Stimulated activated naive B cell treated with anti-CD40 and anti-IgM and Interleukin-4, amounts not matched to agents 10 μg/mL and 1 μg/mL and 100 μg/mL, for 72 hours (primary cell): Measurements from ENCODE around the gene THBS4.
"Not testable (repeated sequence)": the region's sequence is repeated elsewhere in the genome, so short reads cannot be mapped to it uniquely, and the experiment has no call there.

ENCODE experiments used
- ATAC-seq, 2 donors: fragments of 150-1000 bp; cut with Tn5 transposase; replicated peaks; 2 replicates each; pipeline ENCODE4 v1.10.0; 2021; ENCODE audit warnings: moderate library complexity in 1 of 2
- DNase-seq: peaks from one replicate; pipeline ENCODE4 v3.0.0; 2021
- H3K27ac Mint-ChIP-seq: one replicate; pipeline ENCODE4 v1.8.0; 2022; ENCODE audit warnings: mild to moderate bottlenecking, mixed read lengths
- H3K27me3 Mint-ChIP-seq, 2 donors: one replicate each; pipeline ENCODE4 v1.8.0; 2022; ENCODE audit warnings: mixed read lengths in 2 of 2
- H3K36me3 Mint-ChIP-seq, 2 donors: one replicate each; pipeline ENCODE4 v1.8.0; 2022; ENCODE audit warnings: mixed read lengths in 2 of 2, mild to moderate bottlenecking in 1 of 2
- H3K4me1 Mint-ChIP-seq, 2 donors: one replicate each; pipeline ENCODE4 v1.8.0; 2022; ENCODE audit warnings: mixed read lengths in 2 of 2, mild to moderate bottlenecking in 1 of 2
- H3K4me3 Mint-ChIP-seq, 2 donors: one replicate each; pipeline ENCODE4 v1.8.0; 2022; ENCODE audit warnings: mild to moderate bottlenecking in 2 of 2, mixed read lengths in 2 of 2, moderate library complexity in 1 of 2
- H3K9me3 Mint-ChIP-seq, 2 donors: one replicate each; pipeline ENCODE4 v1.8.0; 2022; ENCODE audit warnings: mixed read lengths in 2 of 2, mild to moderate bottlenecking in 1 of 2

THBS4 gene

DNA sequence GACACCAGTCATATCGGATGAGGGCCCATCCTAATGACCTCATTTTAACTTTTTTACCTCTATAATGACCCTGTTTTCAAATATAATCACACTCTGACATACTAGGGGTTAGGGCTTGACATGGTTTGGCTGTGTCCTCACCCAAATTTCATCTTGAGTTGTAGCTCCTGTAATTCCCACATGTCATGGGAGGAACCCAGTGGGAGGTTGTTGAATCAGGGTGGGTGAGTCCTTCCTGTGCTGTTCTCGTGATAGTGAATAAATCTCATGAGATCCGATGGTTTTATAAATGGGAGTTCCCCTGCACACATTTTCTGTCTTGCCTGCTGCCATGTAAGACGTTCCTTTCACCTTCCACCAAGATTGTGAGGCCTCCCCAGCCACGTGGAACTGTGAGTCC lies 71.8 kb downstream of the THBS4 start:
- H3K36me3 Mint-ChIP-seq, result peaks cover 0 to 2% of the 10 kb centered on the region in 2 donors
- H3K4me3 Mint-ChIP-seq, result no peak overlapping the region
- H3K27me3 Mint-ChIP-seq, result peaks cover 0 to 14% of the 10 kb centered on the region in 2 donors
- H3K9me3 Mint-ChIP-seq, result peaks cover 0 to 1% of the 10 kb centered on the region in 2 donors
- no peak for ATAC-seq
- peaks cover 27 to 32% of the 10 kb centered on the region in 2 donors for H3K4me1 Mint-ChIP-seq
- DNase-seq, result no peak
- H3K27ac Mint-ChIP-seq, result no peak overlapping the region

DNA sequence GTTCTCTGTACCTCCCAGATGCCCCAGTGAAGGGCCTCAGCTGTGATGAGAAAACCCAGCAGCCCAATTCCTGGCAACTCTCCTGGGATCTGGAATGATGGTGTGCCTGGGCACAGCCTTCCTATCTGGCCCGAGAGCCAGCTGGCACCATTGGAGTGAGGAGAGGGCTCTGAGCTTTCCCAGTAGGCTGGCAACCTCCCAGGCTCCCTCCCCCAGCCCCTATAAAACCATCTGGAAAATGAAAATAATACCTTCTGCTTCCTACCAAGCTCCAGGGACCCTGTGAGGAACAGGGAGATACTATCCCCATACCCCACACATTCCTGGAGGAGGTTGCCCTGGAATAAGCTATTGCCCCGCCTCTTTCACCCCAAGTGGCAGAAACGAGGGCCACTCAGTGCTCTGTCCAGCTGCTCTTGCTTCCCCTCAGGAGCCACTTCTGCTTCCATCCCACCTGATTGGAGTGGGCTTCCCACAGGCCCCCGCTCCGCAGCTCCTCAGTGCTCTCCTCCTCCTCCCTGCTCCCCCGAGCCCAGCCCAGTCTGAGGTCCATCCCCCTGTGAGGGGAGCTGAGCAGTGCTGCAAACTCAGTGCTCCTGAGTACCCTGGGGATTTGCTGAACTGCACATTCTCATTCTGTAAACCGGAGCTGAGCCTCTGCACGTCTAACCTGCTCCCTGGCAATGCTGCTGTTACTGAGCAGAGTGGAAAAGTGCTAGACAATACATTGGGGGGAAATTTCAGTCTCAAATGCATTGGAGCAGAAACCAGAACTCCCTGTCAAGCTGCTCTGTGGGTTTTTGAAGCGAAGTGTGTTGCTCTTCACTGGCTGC lies 74.7 kb downstream of the THBS4 start:
- ATAC-seq, result peak; percentile 87 to 95
- Mint-ChIP-seq H3K9me3 (peaks cover 10% of the 10 kb centered on the region in 2 donors), H3K27me3 (peaks cover 0 to 14% of the 10 kb centered on the region in 2 donors), H3K4me1 (peaks cover 20 to 22% of the 10 kb centered on the region in 2 donors), H3K27ac (peak overlapping the region; percentile 53), H3K36me3 (peaks cover 10 to 13% of the 10 kb centered on the region in 2 donors), H3K4me3 (peak overlapping the region; percentile 20 to 71)
- DNase-seq, result peak; percentile 18

DNA sequence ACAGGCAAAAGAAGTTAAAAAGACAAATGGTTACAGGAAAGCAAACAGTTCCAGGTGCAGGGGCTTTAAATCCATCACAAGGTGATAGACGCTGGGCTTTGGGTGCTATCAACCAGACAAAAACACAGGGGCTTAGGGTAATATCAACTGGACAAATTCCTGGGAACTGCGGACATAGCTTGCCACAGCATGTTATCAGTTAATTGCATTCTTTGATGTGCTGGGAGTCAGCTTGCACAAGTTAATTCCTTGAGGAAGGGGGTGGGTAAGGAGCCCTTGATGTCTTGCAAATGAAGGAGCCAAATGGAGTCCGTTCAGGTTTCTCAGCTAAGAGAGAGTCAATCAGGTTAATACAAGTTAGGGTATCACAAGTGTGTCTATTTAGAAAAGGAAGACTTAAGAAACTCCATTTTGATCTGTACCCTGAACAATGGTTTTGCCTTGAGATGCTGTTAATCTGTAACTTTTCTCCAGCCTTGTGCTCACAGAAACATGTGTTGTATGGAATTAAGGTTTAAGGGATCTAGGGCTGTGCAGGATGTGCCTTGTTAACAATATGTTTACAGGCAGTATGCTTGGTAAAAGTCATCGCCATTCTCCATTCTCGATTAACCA lies 76.3 kb downstream of the THBS4 start:
- H3K9me3 Mint-ChIP-seq, ATAC-seq, H3K27ac Mint-ChIP-seq, H3K27me3 Mint-ChIP-seq, H3K4me1 Mint-ChIP-seq, H3K4me3 Mint-ChIP-seq, DNase-seq: not testable (repeated sequence)
- H3K36me3 Mint-ChIP-seq, result peaks cover 14 to 15% of the 10 kb centered on the region in 2 donors

DNA sequence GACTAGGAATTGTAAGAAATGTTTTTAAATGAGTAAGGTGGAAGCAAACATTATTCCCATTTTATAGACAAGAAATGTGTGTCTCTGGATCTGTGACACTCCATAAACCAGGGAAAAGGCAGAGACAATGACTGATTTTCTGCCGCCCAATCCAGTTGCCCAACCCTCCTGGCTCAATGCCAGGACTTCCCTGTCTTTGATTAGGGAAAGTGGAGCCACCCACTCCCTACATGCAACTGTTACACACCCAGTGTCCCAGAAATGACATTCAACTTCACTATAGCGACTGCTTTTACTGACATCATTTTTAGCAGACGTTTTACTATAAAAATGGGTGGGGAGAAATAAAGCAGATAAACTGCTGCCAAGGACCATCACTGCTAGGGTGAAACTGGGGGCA lies 79.7 kb downstream of the THBS4 start:
- Mint-ChIP-seq H3K9me3 (peaks cover 9 to 14% of the 10 kb centered on the region in 2 donors), H3K27me3 (peaks cover 0 to 5% of the 10 kb centered on the region in 2 donors)

DNA sequence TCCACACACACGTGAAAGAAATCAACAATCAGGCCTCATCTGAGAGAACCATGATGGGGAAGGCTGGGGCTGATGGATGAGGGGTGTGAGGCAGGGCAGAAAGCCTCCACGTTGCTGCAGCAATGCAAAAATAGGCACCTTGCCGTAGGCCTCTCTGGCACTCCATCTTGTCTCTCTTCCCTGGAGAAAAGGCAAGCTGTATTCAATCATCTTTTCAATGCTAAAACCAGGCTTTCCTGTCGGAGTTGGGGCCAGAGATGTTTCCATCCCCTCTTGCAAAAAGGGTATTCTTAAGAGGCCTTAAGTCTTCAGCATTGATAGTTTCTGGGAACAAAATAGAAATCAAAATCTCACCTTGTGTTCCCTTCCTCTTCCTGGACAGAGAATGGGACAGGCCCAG lies 80.9 kb downstream of the THBS4 start:
- H3K27ac Mint-ChIP-seq, result no peak overlapping the region
- no peak for DNase-seq
- no peaks in the 10 kb centered on the region for H3K4me1 Mint-ChIP-seq
- H3K4me3 Mint-ChIP-seq, result no peak overlapping the region
- ATAC-seq, result no peak
- H3K9me3 Mint-ChIP-seq, result peaks cover 9 to 14% of the 10 kb centered on the region in 2 donors
- H3K36me3 Mint-ChIP-seq, result peaks cover 15% of the 10 kb centered on the region in 2 donors
- no peaks in the 10 kb centered on the region for H3K27me3 Mint-ChIP-seq

More for the DNA sequence above, 79.7 kb downstream of the THBS4 start:
- peaks cover 6 to 8% of the 10 kb centered on the region in 2 donors for H3K4me1 Mint-ChIP-seq
- ATAC-seq (no peak), DNase-seq (no peak)
- peaks cover 15% of the 10 kb centered on the region in 2 donors for H3K36me3 Mint-ChIP-seq
- no peak overlapping the region for H3K4me3 Mint-ChIP-seq
- no peak overlapping the region for H3K27ac Mint-ChIP-seq

GRCh38 chr5:80116465-80116864 lies 81.3 kb downstream of the THBS4 start:
- H3K4me1 Mint-ChIP-seq, result no peaks in the 10 kb centered on the region
- ATAC-seq, result no peak
- H3K4me3 Mint-ChIP-seq, result no peak overlapping the region
- no peaks in the 10 kb centered on the region for H3K27me3 Mint-ChIP-seq
- H3K36me3 Mint-ChIP-seq, result peaks cover 15% of the 10 kb centered on the region in 2 donors
- H3K9me3 Mint-ChIP-seq, result peaks cover 9 to 14% of the 10 kb centered on the region in 2 donors
- no peak overlapping the region for H3K27ac Mint-ChIP-seq
- no peak for DNase-seq

- DNase-seq (no peak), ATAC-seq (no peak)
- Mint-ChIP-seq H3K27me3 (no peaks in the 10 kb centered on the region), H3K9me3 (peaks cover 9 to 14% of the 10 kb centered on the region in 2 donors), H3K36me3 (peaks cover 15% of the 10 kb centered on the region in 2 donors), H3K27ac (no peak overlapping the region), H3K4me1 (peaks cover 3 to 4% of the 10 kb centered on the region in 2 donors), H3K4me3 (no peak overlapping the region)
Measured at GRCh38 chr5:80117446-80117845, 82.3 kb downstream of the THBS4 start.

- Mint-ChIP-seq H3K9me3 (peaks cover 2 to 4% of the 10 kb centered on the region in 2 donors), H3K4me3 (no peak overlapping the region), H3K36me3 (peaks cover 4 to 7% of the 10 kb centered on the region in 2 donors), H3K27ac (no peak overlapping the region), H3K27me3 (no peaks in the 10 kb centered on the region), H3K4me1 (peaks cover 10 to 13% of the 10 kb centered on the region in 2 donors)
- ATAC-seq (no peak), DNase-seq (no peak)
Measured at GRCh38 chr5:80119372-80119771, 84.2 kb downstream of the THBS4 start.

GRCh38 chr5:80122579-80122978 lies 87.4 kb downstream of the THBS4 start:
- peaks cover 27 to 35% of the 10 kb centered on the region in 2 donors for H3K4me1 Mint-ChIP-seq
- no peaks in the 10 kb centered on the region for H3K27me3 Mint-ChIP-seq
- H3K36me3 Mint-ChIP-seq, result no peaks in the 10 kb centered on the region
- H3K27ac Mint-ChIP-seq, result no peak overlapping the region
- ATAC-seq (no peak), DNase-seq (no peak)
- peaks cover 7% of the 10 kb centered on the region in 2 donors for H3K9me3 Mint-ChIP-seq
- H3K4me3 Mint-ChIP-seq, result no peak overlapping the region

GRCh38 chr5:80124121-80124918 lies 89.2 kb downstream of the THBS4 start:
- DNase-seq, result no peak
- Mint-ChIP-seq H3K9me3 (peaks cover 4 to 7% of the 10 kb centered on the region in 2 donors), H3K4me3 (peak overlapping the region in 1 of 2 donors; percentile 37), H3K27me3 (no peaks in the 10 kb centered on the region), H3K36me3 (no peaks in the 10 kb centered on the region), H3K4me1 (peaks cover 27 to 40% of the 10 kb centered on the region in 2 donors), H3K27ac (no peak overlapping the region)
- no peak for ATAC-seq

DNA sequence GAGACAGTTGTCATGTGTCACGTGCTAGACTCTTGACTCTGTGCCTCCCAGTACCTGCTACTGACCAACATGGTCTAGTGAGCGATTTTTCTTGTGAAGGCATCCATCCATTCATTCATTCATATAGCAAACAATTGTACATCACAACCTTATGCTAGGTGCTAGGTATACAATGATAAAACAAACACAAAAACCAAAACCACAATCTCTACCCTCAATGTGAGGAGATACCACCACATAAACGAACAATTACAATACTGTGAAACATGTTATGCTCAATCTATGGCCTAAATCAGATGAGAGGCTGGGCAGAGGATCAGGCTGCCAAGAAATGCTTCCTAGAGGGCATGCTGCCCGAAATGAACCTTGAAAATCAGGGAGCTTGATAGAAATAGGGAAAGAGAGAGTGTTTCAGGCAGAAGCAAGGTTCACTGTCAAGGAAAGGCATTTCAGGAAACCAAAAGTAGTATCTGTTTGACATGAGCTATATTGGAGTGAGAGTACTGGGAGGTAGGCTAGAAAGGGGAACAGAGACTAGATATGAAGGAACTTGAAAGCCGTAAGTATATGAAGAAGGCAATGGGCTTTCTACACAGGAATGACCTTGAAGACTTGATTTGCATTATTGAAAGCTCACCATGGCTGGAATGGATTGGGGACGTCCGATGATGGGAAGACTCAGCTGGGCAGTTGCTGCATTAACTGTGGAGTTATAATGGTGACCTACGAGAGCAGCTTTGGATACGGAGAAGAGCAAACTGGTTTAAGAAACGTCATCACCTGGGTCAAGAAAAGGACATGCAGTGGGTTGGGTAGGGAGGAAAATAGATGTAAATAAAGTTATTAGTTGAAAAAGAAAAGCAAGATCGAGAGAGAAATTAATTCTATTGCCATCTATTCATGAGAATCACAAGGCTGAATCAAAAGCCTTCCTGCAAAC lies 90.1 kb downstream of the THBS4 start:
- peak; percentile 88 to 89 for ATAC-seq
- peak overlapping the region; percentile 69 to 78 for H3K4me3 Mint-ChIP-seq
- H3K36me3 Mint-ChIP-seq, result no peaks in the 10 kb centered on the region
- peak overlapping the region; percentile 96 for H3K27ac Mint-ChIP-seq
- no peaks in the 10 kb centered on the region for H3K27me3 Mint-ChIP-seq
- peaks cover 27 to 40% of the 10 kb centered on the region in 2 donors for H3K4me1 Mint-ChIP-seq
- H3K9me3 Mint-ChIP-seq, result peaks cover 4 to 7% of the 10 kb centered on the region in 2 donors
- DNase-seq, result peak; percentile 9

GRCh38 chr5:80125962-80126480 lies 90.9 kb downstream of the THBS4 start:
- ATAC-seq (peak; percentile 84 to 85), DNase-seq (peak; percentile 15)
- Mint-ChIP-seq H3K27me3 (no peaks in the 10 kb centered on the region), H3K9me3 (peaks cover 8 to 10% of the 10 kb centered on the region in 2 donors), H3K27ac (peak overlapping the region; percentile 96), H3K36me3 (peaks cover 0 to 5% of the 10 kb centered on the region in 2 donors), H3K4me1 (peaks cover 27 to 40% of the 10 kb centered on the region in 2 donors), H3K4me3 (peak overlapping the region; percentile 69 to 78)

DNA sequence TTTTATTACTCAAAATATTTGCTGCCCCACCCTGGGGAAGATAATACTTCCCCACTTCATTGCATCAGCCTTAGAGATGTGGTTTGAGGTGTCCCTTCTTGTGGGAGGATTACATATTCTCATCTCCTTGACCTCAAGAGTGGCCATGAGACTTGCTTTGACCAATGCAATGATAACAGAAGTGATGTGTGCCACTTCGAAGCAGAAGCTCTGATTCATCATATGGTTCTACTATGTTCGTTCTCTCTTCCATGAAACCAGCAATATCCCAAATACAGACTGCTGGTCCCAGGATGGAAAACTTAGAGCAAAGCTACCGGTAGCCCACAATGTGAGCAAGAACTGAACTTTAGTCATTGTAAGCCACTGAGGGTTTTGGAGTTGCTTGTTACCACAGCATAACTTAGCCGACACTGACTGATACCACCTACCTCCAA lies 92.0 kb downstream of the THBS4 start:
- ATAC-seq (peak; percentile 39 to 45), DNase-seq (peak; percentile 14)
- H3K27ac Mint-ChIP-seq, result no peak overlapping the region
- H3K4me3 Mint-ChIP-seq, result no peak overlapping the region
- H3K4me1 Mint-ChIP-seq, result peaks cover 26 to 38% of the 10 kb centered on the region in 2 donors
- H3K36me3 Mint-ChIP-seq, result peaks cover 3 to 10% of the 10 kb centered on the region in 2 donors
- H3K27me3 Mint-ChIP-seq, result no peaks in the 10 kb centered on the region
- H3K9me3 Mint-ChIP-seq, result peaks cover 13% of the 10 kb centered on the region in 2 donors
